ENCODE results near the gene COMT.
A peak's percentile ranks its signal among the peaks of the same experiment; 100 is the strongest.
"Not testable (repeated sequence)": the region's sequence is repeated elsewhere in the genome, so short reads cannot be mapped to it uniquely, and the experiment has no call there.

Gene COMT

DNA sequence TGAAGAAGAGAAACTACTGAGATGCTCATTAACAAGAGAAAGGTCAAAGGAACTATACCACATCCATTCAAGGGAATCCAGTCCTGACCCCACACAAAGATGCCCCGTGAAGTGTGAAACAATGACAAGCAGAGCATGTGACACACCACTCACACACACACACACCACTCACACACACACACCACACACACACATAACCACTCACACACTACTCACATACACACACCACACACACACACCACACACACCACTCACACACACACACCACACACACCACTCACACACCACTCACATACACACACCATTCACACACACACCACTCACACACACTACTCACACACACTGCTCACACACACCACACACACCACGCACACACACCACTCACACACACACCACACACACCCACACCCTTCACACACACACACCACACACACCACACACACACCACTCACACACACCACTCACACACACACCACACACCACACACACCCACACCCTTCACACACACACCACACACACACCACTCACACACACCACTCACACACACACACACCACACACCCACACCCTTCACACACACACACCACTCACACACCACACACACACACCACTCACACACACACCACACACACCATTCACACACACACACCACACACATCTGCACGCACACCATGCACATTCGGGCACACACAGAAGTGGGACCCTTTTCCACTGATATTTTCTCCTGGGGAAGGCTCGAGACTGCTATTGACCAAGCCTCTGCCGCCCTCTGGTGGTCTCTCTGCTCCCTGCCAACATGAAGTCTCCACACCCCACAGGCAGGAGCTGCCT is 32.0 kb upstream of the COMT start:
- peak; percentile 73 for DNase-seq (ENCODE audit: low read depth)

DNA sequence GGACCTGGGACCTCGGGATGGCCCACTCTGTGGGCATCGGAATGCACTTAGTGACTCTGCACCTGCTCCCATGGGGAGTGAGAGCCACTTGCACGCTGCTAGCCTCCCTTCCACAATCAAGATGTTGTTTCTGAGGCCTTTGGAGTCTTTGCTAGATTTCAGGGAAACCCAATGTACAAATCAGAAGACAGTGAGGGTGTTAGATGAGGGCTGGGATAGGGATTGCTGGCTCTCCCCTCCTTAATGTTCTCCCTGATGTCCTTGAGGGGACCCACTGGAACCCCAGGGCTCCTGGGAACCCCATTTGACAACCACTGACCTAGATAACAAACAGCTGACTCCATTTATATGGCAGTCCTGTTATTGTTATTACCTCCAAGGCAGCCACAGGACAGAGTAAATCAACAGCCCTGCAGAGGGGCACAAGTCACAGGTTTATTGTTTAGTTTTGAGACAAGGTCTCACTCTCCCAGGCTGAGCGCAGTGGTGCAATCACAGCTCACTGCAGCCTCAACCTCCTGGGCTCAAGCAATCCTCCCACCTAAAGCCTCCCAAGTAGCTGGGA is 31.3 kb upstream of the COMT start:
- DNase-seq (ENCODE audit: low read depth) = no peak

DNA sequence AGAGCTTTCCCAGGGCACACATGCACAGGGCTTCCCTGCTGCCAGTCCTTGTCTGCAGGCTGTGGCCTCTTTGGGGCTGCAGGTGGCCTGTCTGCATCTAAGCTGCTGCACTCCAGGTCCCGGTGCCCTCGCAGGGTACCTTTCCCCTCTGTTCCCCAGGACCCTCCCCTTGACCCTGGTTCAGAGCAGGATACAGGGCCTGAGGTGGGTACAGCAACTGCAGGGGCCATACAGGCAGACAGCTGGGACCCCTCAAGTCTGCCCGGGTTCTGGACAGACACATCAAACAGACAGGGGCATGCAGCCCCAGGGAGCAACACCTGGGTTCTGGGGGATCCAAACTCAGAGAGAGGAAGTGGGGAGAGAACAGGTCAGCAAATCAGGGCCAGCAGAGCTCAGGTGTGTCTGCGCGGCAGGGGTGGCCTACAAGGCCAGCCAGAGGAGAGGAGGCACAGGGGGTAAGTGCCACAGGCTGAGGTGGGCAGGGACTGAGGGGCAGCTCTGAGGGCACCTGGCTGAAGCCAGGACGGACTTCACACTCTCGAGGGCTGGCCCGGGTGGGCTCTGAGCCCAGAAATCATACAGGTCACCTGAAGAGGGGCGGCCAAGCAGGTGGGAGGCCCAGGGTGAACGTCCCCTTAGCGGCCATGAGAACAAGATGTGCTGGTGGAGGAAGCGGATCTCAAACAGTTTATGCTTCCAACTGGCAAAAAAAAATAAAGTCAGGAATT is 29.9 kb upstream of the COMT start:
- no peak for DNase-seq (ENCODE audit: low read depth)

DNA sequence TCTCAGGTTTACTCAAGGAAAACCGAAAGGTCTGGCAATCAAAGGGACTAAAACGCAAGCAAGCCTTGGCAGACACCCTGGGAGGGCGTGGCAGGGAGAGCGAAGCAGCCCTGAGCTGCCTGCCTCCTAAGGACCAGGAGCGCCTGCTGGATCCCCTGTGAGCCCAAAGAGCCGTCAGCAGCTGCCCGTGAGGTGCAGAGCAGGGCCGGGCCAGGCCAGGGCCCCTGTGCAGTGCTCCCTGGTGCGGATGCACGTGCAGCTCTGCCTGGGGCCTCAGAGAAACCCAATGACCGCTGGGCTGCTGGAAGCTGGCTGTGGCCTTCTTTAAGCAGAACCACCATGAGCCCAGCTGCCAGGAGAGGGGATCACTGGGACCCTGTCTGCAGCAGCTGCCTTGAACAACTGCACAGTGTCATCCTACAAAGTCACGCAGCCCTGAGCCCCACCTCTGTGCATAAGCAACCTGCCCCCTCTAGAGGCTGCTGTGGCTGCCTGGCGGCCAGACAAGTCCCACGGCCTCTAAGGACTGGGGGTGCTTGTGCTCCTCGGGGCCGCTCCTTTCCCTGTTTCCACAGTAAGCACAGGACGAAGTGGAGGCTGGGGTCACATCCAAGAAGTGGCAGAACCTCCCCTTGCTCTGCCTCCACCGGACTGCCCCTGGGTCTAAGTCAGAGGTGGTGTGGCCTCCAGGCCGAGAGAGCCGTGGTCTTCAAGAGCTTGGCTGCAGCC is 29.1 kb upstream of the COMT start:
- no peak for DNase-seq (ENCODE audit: low read depth)

DNA sequence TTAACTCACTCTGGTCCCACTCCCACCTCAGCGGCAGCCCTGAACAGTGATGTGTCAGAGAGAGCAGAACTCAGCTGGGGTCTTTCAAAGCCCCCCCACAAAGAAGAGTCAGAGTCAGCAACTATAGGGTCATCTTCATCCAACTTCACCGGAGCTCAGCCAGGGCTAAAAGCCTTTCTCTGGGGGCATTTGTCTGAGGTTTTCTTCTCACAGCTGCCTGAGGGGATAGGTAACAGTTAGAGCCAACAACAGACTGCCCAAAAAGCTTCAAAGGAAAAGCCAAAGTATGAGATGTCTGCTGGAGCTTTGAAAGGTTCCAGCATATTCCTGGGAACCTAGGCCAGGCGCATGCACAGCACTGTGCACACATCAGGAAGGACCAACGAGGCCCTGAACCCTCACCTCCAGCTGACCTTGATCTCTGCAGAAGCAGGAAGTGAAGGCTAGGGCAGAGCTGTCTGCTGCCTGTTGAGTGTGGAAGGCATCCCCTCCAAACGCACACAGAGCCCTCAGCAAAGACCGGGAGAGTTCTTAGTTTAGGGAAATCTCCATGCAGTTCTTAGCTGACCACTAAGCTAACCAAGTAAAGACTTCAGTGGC is 28.1 kb upstream of the COMT start:
- DNase-seq (ENCODE audit: low read depth) = no peak

DNA sequence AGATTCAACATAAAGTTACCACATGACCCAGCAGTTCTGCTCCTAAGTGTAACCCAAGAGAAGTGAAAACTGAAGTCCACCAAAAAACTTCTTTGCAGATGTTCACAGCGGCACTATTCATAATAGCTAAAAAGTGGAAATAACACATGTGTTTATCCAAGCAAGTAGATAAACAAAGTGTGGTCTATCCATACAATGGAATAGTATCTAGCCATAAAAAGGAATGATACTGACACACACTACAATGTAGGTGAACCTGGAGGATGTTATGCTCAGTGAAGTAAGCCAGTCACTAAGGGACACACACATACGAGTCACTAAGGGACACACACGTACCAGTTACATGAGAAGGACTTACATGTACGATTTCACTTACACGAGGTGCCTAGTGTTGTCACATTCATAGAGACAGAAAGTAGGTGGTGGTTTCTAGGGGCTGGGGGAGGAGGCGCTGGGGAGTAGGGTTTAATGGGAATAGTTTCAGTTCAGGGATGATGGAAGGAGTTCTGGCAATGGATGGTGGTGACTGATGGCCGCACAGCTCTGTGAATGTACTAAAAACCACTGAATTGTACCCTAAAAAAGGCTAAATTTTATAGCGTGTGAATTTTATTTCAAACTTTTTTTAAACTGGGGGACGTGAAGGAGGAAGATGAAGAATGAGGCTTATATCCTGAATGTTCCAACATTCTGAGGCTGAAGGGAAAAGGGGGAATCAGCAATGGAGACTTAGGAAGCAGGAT is 27.2 kb upstream of the COMT start:
- DNase-seq (ENCODE audit: low read depth) = no peak

DNA sequence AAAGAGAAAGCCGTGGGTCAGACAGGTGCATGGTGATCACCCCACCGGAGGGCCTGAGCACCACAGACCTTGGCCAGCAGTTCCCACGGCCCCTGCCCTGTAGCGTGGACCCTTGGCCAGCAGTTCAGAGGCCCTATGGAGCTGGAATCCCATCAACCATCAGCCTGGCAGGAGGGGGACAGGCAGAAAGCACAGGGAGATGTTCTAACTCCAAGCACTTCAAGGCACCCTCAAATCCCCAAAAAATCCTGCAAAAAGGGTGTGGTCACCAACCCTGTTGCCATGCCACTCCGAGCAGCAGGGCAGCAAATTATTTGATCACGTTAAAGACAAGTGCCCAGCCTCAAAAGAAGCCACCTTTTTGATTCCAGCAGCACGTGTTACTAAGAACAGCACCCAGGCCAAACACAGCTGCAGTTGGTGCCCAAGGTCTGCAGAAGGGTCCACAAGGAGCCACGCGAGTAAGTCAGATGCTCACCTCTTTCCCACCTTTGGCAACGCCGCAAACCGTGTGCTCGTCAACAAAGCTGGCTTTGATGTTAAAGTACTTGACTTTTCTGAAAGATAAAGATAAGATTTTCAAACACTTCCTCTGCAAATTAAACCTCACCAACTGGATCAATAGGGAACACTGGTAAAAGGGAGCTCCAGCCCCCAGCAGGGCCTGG is 26.2 kb upstream of the COMT start:
- no peak for DNase-seq (ENCODE audit: low read depth)

DNA sequence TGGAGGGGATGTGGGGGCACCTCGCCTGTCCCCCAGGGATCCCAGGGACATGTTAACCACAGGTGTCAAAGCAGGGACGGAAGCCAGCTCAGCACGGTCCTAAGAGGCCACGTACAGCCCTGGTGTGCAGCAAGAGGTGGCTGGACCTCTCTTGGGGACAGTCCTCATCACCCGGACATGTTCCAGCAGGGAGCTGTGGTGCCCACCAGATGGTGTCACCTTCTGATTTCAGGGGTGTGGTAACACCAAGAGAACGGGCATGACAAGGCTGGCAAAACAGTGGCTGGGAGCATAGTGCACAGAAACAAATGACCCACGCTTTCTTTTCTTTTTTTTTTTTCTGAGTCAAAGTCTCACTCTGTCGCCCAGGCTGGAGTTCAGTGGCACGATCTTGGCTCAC is 25.6 kb upstream of the COMT start:
- no peak for DNase-seq (ENCODE audit: low read depth)

DNA sequence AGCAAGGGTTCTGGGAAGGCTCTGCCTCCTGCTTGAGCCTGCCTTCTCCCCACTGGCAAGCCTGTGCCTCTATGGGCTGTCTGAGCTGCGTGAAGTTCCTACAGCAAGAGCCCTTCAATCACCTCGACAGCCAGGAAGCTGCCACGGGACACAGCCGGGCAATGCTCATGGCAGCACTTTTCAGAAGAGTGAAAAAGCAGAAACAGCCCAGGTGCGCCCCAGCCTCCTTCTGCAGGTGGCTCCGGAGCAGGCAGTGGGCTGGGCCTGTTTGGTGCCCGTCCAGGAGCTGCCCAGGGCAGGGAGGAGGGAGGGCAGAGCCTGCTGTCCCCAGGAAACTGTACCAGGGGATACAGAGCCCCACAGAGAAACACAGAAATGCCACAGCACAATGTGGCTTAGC is 24.6 kb upstream of the COMT start:
- no peak for DNase-seq (ENCODE audit: low read depth)

DNA sequence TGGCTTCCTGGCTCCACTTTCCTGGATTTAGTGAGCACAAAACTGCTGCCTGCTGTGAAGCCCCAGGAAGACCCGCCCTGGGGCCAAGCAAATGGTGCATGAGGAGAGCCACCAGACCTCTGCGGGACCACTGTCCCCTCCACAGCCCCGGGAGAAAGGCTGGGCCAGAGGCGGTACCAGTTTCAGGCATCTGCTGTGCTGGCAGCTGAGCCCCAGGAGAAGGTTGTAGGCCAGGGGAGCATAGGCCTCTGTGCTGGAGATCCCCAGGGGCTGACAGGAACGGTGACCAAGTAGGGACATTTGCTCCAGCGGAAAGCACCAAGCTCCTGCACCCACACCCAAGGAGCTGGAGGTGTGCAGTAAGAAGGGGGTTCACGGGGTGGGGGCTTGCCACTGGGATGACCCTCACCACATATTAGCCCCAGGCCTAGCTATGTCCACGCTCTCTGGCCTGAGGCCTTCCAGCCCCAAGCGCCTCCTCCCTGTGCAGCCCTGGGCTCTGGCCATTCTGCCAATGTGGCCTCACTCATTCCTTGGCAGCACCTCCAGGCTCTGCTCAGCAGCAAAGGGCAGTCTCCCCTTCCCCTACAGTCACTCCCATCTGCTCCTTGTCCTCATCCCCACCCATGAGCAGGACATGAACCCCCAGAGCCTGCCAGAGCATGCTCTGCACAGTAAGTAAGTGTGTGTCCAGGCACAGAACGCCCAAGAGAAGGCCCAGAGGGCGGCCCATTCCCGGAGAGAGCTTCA is 24.0 kb upstream of the COMT start:
- DNase-seq (ENCODE audit: low read depth) = no peak

DNA sequence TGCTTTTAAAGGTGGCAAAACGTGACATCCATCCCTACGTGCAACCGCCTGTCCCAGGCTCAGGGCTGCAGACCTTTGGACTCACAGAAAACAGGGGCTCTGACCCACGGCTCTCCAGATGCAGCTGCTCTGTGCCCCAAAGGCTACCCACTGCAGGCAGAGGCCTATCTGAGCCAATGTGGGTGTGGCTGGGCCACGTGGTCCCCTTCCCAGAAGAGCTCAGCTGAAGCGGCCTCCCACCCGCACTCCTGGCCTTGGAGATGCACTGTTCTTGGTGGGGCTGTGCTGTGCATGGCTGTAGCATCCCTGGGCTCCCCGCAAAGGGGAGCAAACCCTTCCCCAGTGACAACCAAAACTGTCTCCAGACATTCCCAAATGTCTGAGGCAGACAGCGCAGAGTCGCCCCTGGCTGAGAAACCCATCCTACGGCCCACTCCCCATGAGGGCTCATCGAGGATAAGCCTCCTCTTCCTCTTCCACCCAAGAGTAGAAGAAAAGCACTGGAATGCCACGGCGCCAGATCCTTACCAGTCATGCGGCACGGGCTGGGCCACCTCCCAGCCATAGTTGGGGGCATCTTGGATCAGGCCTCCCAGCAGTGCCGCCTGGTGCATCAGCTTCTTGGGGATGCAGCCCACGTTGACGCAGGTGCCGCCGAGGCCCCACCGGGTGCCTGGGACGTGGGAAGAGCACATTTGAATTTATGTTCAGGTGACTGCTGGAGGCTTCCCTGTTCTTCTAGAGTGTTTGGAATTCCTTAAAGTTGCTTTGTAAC is 23.1 kb upstream of the COMT start:
- DNase-seq (ENCODE audit: low read depth) = no peak

DNA sequence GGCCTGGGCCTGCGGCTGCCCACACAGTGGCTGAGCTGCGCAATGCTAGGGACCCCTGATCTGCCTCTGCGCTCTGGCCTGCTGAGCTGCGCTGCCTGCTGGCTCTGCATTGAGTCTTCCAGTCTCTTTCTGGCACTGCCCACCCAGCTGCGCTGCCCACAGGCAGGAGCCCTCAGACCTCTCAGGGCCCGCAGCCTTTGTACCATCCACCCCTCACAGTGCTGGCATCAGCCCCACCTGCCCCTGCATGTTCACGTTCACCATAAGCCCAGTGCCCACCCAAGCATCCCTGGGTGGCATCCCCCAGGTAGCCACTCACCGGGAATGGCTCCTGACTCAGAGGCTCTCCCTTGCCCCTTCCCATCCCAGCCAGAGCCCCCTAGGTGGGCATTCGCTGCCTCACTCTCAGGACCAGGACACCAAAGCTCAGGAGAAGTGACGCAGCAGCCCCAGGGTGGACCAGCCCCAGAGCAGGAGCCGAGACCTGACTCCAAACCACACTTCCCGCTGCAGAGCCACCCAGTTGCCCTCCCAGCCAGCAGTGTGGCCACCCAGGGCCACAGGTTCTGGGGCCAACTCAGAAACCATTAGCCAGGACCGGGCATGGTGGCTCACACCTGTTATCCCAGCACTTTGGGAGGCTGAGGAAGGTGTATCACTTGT is 21.7 kb upstream of the COMT start:
- DNase-seq (ENCODE audit: low read depth) = no peak

DNA sequence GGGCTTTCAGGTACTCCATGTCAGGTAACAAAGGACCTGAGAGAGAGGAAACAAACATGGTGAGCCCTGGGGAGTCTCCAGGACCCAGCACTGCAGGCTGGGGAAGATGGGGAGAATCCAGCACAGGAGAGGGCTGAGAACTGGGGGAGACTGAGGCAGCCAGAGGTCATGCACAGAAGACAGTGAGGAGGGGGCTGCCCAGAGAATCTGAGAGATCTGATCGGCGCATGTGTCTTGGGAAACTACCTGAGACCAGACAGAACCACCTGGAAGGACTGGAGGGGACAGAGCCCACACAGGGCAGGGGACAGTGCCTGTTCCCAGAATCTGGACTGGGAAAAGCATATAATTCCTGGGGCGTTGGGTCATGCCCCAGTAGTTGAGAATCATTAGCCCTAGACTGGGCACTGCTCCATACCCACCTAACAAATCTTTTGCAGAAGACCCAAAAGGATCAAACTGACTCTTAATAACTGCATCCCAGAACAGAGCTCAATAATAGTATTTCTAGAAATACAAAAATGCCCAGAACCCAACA is 20.0 kb upstream of the COMT start:
- DNase-seq (ENCODE audit: low read depth) = no peak

DNA sequence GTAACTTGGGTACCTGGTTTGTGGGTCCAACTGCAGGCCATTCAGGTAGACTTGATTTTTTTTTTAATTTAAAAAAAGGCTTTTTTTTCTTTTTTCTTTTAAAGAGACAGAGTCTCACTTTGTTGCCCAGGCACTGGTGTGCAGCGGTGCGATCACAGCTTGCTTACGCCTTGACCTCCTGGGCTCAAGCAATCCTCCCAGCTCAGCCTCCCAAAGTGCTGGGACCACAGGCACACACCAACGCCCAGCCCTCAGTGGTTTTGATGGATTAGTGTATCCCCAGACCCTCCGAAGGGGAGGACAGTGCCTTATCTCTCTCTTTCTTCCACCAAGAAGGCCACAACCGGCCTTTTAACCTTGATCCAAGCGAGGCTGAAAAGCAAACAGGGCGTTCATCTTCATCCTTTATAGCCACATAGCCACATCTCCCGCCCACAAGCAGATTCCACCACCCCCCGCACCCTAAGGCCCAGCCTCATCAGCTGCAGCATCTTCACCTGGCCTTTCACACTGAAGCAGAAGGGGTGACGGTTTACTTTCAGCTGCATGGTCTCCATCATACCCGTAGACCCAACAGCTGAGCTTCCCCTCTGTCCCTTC is 17.6 kb upstream of the COMT start:
- no peak for DNase-seq (ENCODE audit: low read depth)

DNA sequence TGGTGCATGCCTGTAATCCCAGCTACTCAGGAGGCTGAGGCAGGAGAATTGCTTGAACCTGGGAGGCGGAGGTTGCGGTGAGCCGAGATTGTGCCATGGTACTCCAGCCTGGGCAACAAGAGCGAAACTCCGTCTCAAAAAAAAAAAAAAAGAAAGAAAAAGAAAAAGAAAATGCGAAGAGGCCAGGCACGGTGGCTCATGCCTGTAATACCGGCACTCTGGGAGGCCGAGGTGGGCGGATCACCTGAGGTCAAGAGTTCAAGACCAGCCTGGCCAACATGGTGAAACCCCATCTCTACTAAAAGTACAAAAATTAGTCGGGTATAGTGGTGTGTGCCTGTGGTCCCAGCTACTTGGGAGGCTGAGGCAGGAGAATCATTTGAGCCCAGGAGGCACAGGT is 15.5 kb upstream of the COMT start:
- DNase-seq (ENCODE audit: low read depth) = not testable (repeated sequence)

DNA sequence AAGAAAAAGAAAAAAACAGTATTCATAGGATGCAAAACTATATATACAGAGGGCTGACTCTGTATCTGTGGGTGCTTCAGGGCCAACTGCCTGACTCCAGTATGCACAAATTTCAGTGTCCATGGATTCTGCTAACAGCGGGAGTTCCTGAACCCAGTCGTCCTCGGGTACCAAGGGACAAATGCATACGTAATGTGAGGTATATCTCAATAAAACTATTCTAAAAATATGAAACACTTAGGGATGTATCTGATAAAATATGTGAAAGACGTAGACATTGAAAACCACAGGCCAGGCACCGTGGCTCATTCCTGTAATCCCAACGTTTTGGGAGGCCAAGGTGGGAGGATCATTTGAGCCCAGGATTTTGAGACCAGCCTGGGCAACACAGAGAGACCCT is 13.9 kb upstream of the COMT start:
- no peak for DNase-seq (ENCODE audit: low read depth)

DNA sequence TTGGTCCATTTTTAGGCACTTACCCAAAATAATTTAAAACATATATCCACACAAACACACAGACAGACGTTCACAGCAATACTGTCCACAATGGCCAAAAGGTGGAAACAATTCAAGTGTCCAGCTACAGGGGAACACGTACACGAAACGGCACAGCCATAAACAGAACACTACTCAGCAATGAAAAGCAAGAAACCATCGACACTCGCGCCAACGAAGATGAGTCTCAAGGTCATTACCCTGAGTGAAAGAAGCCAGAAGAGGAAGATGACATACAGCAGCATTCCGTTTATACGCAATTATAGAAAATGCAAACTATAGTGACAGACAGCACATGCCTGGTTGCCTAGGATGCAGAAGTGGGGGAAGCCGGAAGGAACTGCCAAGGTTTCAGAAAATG is 13.4 kb upstream of the COMT start:
- DNase-seq (ENCODE audit: low read depth) = no peak

Measured in stimulated activated CD8-positive, alpha-beta memory T cell treated with anti-CD3 and anti-CD28 coated beads, Interleukin-4, amount 100 ng/mL, for 24 hours (primary cell).